Measurements from ENCODE around the gene BMAL2. TPM values are rescaled to one million over a fixed set of nuclear protein-coding genes. Genes with fewer than 3 reads are reported as not detected.

BMAL2 gene
- total RNA-seq, 1 donor from 2014 or later: 9.0 TPM

- H3K4me3 Mint-ChIP-seq (ENCODE audit: unreplicated experiment): no peak overlapping the region
Observed at GRCh38 chr12:27361372-27361771, 28.7 kb downstream of the BMAL2 start.

GRCh38 chr12:27366621-27367020 is 34.0 kb downstream of the BMAL2 start:
- Mint-ChIP-seq H3K9me3 (ENCODE audit: low read depth) (no peaks in the 10 kb centered on the region), H3K4me1 (ENCODE audit: low read depth) (peaks cover 7% of the 10 kb centered on the region), H3K27me3 (ENCODE audit: low read depth) (no peaks in the 10 kb centered on the region), H3K4me3 (ENCODE audit: unreplicated experiment) (no peak overlapping the region), H3K36me3 (ENCODE audit: low read depth) (peaks cover 2% of the 10 kb centered on the region), H3K27ac (ENCODE audit: unreplicated experiment) (no peak overlapping the region)
- TF ChIP-seq CTCF (IDR thresholded peaks at IDR 0.05): no peak
- DNase-seq (ENCODE audit: low spot score): no peak

More at GRCh38 chr12:27361372-27361771, 28.7 kb downstream of the BMAL2 start:
- no peaks in the 10 kb centered on the region for H3K36me3 Mint-ChIP-seq (ENCODE audit: low read depth)
- no peaks in the 10 kb centered on the region for H3K9me3 Mint-ChIP-seq (ENCODE audit: low read depth)
- no peak for TF ChIP-seq CTCF (IDR thresholded peaks at IDR 0.05)
- peak overlapping the region; percentile 61 for H3K27ac Mint-ChIP-seq (ENCODE audit: unreplicated experiment)
- H3K4me1 Mint-ChIP-seq (ENCODE audit: low read depth): peaks cover 24% of the 10 kb centered on the region
- DNase-seq (ENCODE audit: low spot score): no peak
- H3K27me3 Mint-ChIP-seq (ENCODE audit: low read depth): no peaks in the 10 kb centered on the region

- Mint-ChIP-seq H3K4me3 (ENCODE audit: unreplicated experiment) (no peak overlapping the region), H3K9me3 (ENCODE audit: low read depth) (no peaks in the 10 kb centered on the region), H3K36me3 (ENCODE audit: low read depth) (peaks cover 2% of the 10 kb centered on the region), H3K4me1 (ENCODE audit: low read depth) (peaks cover 3% of the 10 kb centered on the region), H3K27ac (ENCODE audit: unreplicated experiment) (no peak overlapping the region), H3K27me3 (ENCODE audit: low read depth) (no peaks in the 10 kb centered on the region)
- DNase-seq (ENCODE audit: low spot score): no peak
- no peak for TF ChIP-seq CTCF (IDR thresholded peaks at IDR 0.05)
Observed at GRCh38 chr12:27367078-27367477, 34.4 kb downstream of the BMAL2 start.

GRCh38 chr12:27382171-27382795 is 49.6 kb downstream of the BMAL2 start:
- H3K4me1 Mint-ChIP-seq (ENCODE audit: low read depth): peaks cover 6% of the 10 kb centered on the region
- H3K4me3 Mint-ChIP-seq (ENCODE audit: unreplicated experiment): no peak overlapping the region
- H3K9me3 Mint-ChIP-seq (ENCODE audit: low read depth): no peaks in the 10 kb centered on the region
- H3K27me3 Mint-ChIP-seq (ENCODE audit: low read depth): no peaks in the 10 kb centered on the region
- H3K36me3 Mint-ChIP-seq (ENCODE audit: low read depth): peaks cover under 1% of the 10 kb centered on the region
- DNase-seq (ENCODE audit: low spot score): no peak
- H3K27ac Mint-ChIP-seq (ENCODE audit: unreplicated experiment): no peak overlapping the region
- no peak for TF ChIP-seq CTCF (IDR thresholded peaks at IDR 0.05)

Other genes starting within 250 kb of the BMAL2 start
- 219 to 248 TPM (median 222 TPM) in 3 replicates for gene STK38L, start 88.5 kb upstream of the BMAL2 start, total RNA-seq
- gene SMCO2, start 113.9 kb downstream of the BMAL2 start, total RNA-seq: not detected in 3 replicates
- gene PPFIBP1, start 191.4 kb downstream of the BMAL2 start, total RNA-seq: 83.6 to 87.6 TPM (median 85.0 TPM) in 3 replicates